GM12878 (cell line): Measurements from ENCODE around the gene SBK2. TPM values are rescaled to one million over a fixed set of nuclear protein-coding genes. Genes with fewer than 3 reads are reported as not detected.

Source experiments
- E2F4 ChIP-seq: IDR thresholded peaks from 2 replicates; pipeline ENCODE4 v1.6.1; 2012; ENCODE audit warnings: low read depth, low read length, improper control_type of control experiment
- IRF5 ChIP-seq: fragments of 450-650 bp; IDR thresholded peaks from 2 replicates; pipeline ENCODE4 v1.6.1; 2017; ENCODE audit warnings: borderline replicate concordance
- POLR2AphosphoS5 ChIP-seq: IDR thresholded peaks from 2 replicates; pipeline ENCODE4 v1.6.1; 2011; ENCODE audit warnings: mild to moderate bottlenecking, low read length, inconsistent platforms
- PRDM15 ChIP-seq: fragments of 450-650 bp; formaldehyde crosslinking; IDR thresholded peaks from 2 replicates; pipeline ENCODE4 v1.4.0; 2020; ENCODE audit warnings: mild to moderate bottlenecking, moderate library complexity
- SPI1 ChIP-seq: IDR thresholded peaks from 2 replicates; pipeline ENCODE4 v1.6.1; 2011; ENCODE audit warnings: low read depth, mild to moderate bottlenecking, low read length, moderate library complexity, borderline replicate concordance; ENCODE audit not compliant: insufficient read depth
- SREBF1 ChIP-seq: IDR thresholded peaks from 2 replicates; pipeline ENCODE4 v1.6.1; 2012; ENCODE audit warnings: mild to moderate bottlenecking, low read length
- YBX1 ChIP-seq: fragments of 450-650 bp; IDR thresholded peaks from 2 replicates; pipeline ENCODE4 v1.6.1; 2016; ENCODE audit warnings: antibody characterized with exemption
- ZSCAN29 ChIP-seq: fragments of 450-650 bp; IDR thresholded peaks from 2 replicates; pipeline ENCODE4 v1.6.1; 2017; ENCODE audit warnings: mild to moderate bottlenecking, moderate library complexity
- polyA plus RNA-seq, 11 experiments: library from polyadenylated mRNA; depleted of rRNA in 4 of 11; unstranded in 6 of 11; stranded (reverse) in 5 of 11; fragments of >200 nt; fragmentation: Nextera tagmentation in 4 of 11; fragmentation: Illumina TruSeq in 1 of 11; extraction: Ambion mirVana in 4 of 11; extraction: Trizol in 1 of 11; gene quantifications; 1 replicate in 1 of 11; 2 replicates in 10 of 11; pipeline versions ENCODE4 v1.2.1 to v1.2.3, GENCODE V29; 2011 to 2016; ENCODE audit warnings: inconsistent platforms in 2 of 11, missing spikeins in 2 of 11, low read depth in 1 of 11
- total RNA-seq, 4 experiments: library from RNA; depleted of rRNA in 3 of 4; stranded (reverse); fragments of >200 nt in 3 of 4; fragmentation: Illumina TruSeq in 1 of 4; extraction: Trizol in 1 of 4; gene quantifications; 2 replicates each; pipeline versions ENCODE4 v1.2.1 to v1.2.3, GENCODE V29; 2013 to 2021

SBK2 gene
- total and polyA plus RNA-seq, 10 of the 15 experiments (the other 5 are each of a cell fraction or from before 2014, with no cell fraction given), result not detected

GRCh38 chr19:55566823-55567222 is 29.9 kb upstream of the SBK2 start (continued):
- TF ChIP-seq PRDM15 (CRISPR knock-in tag), result no peak
- TF ChIP-seq SREBF1, result no peak
- no peak for TF ChIP-seq SPI1
- TF ChIP-seq E2F4, result no peak
- no peak for TF ChIP-seq YBX1
- no peak for TF ChIP-seq ZSCAN29
- no peak for TF ChIP-seq POLR2AphosphoS5
- TF ChIP-seq IRF5, result no peak
